ENCODE data around the gene PLEKHA1. TPM values are rescaled to one million over a fixed set of nuclear protein-coding genes. Genes with fewer than 3 reads are reported as not detected.

The PLEKHA1 gene
- total and polyA plus RNA-seq, 4 donors = 15.9 to 29.2 (median 22.9) TPM

DNA sequence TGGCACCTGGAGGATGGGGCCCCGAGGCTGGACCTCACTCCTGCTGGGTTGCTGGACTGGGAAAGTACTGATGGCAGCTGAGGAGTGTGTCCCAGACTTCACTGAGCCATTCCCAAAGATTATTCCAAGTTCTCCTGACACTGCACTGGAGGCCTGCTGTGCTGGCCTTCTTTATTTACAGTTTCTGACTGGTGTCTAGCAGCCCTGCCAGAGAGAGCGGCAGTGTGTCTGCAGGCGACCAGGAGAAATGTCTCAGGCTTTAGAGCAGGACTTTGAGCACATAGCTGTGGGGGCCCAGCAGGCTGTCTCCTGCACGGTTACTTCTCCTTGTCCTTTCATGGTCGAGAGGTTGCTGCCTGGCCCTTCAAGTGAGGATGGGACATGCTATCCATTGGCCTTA lies 102.9 kb downstream of the PLEKHA1 start (continued):
- no peak for TF ChIP-seq CTCF (IDR thresholded peaks at IDR 0.05; ENCODE audit: low read depth, low read length, missing input control)

- H3K9ac ChIP-seq (ENCODE audit: low read depth in 1 of 2, low read length in 2 of 2) = no peak overlapping the region
- no peaks in the 10 kb centered on the region for H3K27me3 ChIP-seq (ENCODE audit: control insufficient read depth in 4 of 4, insufficient read depth in 4 of 4, low read length in 3 of 4)
- H3K4me3 ChIP-seq (ENCODE audit: low read depth in 1 of 3, low read length in 3 of 3) = no peak overlapping the region
- H3K27ac ChIP-seq (ENCODE audit: low read depth in 1 of 2, low read length in 2 of 2) = no peak overlapping the region
- H3K9me3 ChIP-seq (ENCODE audit: control insufficient read depth in 4 of 4, low read length in 3 of 4) = no peaks in the 10 kb centered on the region
- TF ChIP-seq MAX (IDR thresholded peaks at IDR 0.05) (no peak), REST (IDR thresholded peaks at IDR 0.05) (no peak), HNF4G (IDR thresholded peaks at IDR 0.05) (no peak), SP1 (IDR thresholded peaks at IDR 0.05) (no peak), RXRA (IDR thresholded peaks at IDR 0.05) (no peak), JUND (IDR thresholded peaks at IDR 0.05) (no peak), FOXA2 (IDR thresholded peaks at IDR 0.05) (no peak), CTCF (IDR thresholded peaks at IDR 0.05; ENCODE audit: low read depth, low read length, missing input control) (no peak), GABPA (IDR thresholded peaks at IDR 0.05 in 1 of 2, conservative IDR thresholded peaks at IDR 0.05 in 1 of 2) (no peak), EGR1 (IDR thresholded peaks at IDR 0.05; ENCODE audit: low read depth in 2 of 2) (no peak), NR2F2 (IDR thresholded peaks at IDR 0.05) (no peak), TAF1 (conservative IDR thresholded peaks at IDR 0.05) (no peak), RAD21 (IDR thresholded peaks at IDR 0.05) (no peak), ATF3 (IDR thresholded peaks at IDR 0.05) (no peak), HNF4A (conservative IDR thresholded peaks at IDR 0.05) (no peak), YY1 (IDR thresholded peaks at IDR 0.05) (no peak), FOXA1 (IDR thresholded peaks at IDR 0.05) (no peak)
- TF ChIP-seq, protein P1, sequence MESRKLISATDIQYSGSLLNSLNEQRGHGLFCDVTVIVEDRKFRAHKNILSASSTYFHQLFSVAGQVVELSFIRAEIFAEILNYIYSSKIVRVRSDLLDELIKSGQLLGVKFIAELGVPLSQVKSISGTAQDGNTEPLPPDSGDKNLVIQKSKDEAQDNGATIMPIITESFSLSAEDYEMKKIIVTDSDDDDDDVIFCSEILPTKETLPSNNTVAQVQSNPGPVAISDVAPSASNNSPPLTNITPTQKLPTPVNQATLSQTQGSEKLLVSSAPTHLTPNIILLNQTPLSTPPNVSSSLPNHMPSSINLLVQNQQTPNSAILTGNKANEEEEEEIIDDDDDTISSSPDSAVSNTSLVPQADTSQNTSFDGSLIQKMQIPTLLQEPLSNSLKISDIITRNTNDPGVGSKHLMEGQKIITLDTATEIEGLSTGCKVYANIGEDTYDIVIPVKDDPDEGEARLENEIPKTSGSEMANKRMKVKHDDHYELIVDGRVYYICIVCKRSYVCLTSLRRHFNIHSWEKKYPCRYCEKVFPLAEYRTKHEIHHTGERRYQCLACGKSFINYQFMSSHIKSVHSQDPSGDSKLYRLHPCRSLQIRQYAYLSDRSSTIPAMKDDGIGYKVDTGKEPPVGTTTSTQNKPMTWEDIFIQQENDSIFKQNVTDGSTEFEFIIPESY (IDR thresholded peaks at IDR 0.05) = no peak
- 89% methylated on average over 7 of the region's 7 CpGs for WGBS
- peaks cover 0 to 5% (median 2%) of the 10 kb centered on the region in 4 donors for H3K4me1 ChIP-seq (ENCODE audit: control insufficient read depth in 4 of 4, insufficient read depth in 4 of 4, low read length in 3 of 4)
- DNase-seq (ENCODE audit: low spot score) = no peak
- H3K36me3 ChIP-seq (ENCODE audit: control insufficient read depth in 4 of 4, insufficient read depth in 3 of 4, low read depth in 1 of 4, low read length in 3 of 4) = no peaks in the 10 kb centered on the region
Observed at GRCh38 chr10:122478971-122479370, 104.5 kb downstream of the PLEKHA1 start.

Data from liver (tissue), 9 donors.